Liver (tissue), 9 donors: Measurements from ENCODE around the gene CCR6. TPM values are rescaled to one million over a fixed set of nuclear protein-coding genes. Genes with fewer than 3 reads are reported as not detected.

Experiments used
- DNase-seq: peaks from one replicate; pipeline ENCODE4 v3.0.0-alpha.2; 2017; ENCODE audit warnings: low spot score
- H3K27ac ChIP-seq, 2 donors: one replicate each; pipeline ENCODE4 v1.7.0; 2013; ENCODE audit warnings: inconsistent platforms in 2 of 2, low read length in 2 of 2, control low read depth in 1 of 2, low read depth in 1 of 2, mild to moderate bottlenecking in 1 of 2
- H3K27me3 ChIP-seq, 4 donors: one replicate each; pipeline versions ENCODE4 v1.6.1 to v1.7.0; 2013; ENCODE audit warnings: low read length in 3 of 4, inconsistent platforms in 1 of 4, mild to moderate bottlenecking in 1 of 4, moderate library complexity in 1 of 4; ENCODE audit not compliant: control insufficient read depth in 4 of 4, insufficient read depth in 4 of 4
- H3K36me3 ChIP-seq, 4 donors: one replicate each; pipeline versions ENCODE4 v1.6.1 to v1.7.0; 2013; ENCODE audit warnings: low read length in 3 of 4, mild to moderate bottlenecking in 3 of 4, low read depth in 1 of 4, moderate library complexity in 1 of 4; ENCODE audit not compliant: control insufficient read depth in 4 of 4, insufficient read depth in 3 of 4
- H3K4me1 ChIP-seq, 4 donors: one replicate each; pipeline versions ENCODE4 v1.6.1 to v1.7.0; 2013; ENCODE audit warnings: low read length in 3 of 4, mild to moderate bottlenecking in 3 of 4, moderate library complexity in 1 of 4; ENCODE audit not compliant: control insufficient read depth in 4 of 4, insufficient read depth in 4 of 4
- H3K4me3 ChIP-seq, 3 donors: one replicate each; pipeline versions ENCODE4 v1.6.1 to v1.7.0; 2013; ENCODE audit warnings: low read length in 3 of 3, control low read depth in 1 of 3, low read depth in 1 of 3, mild to moderate bottlenecking in 1 of 3
- H3K9ac ChIP-seq, 2 donors: one replicate each; pipeline ENCODE4 v1.7.0; 2013; ENCODE audit warnings: low read length in 2 of 2, mild to moderate bottlenecking in 2 of 2, moderate library complexity in 2 of 2, control low read depth in 1 of 2, low read depth in 1 of 2
- H3K9me3 ChIP-seq, 4 donors: one replicate each; pipeline versions ENCODE4 v1.6.1 to v1.7.0; 2013; ENCODE audit warnings: low read length in 3 of 4; ENCODE audit not compliant: control insufficient read depth in 4 of 4
- CTCF ChIP-seq: fragments of 150-350 bp; IDR thresholded peaks from 2 replicates; pipeline ENCODE4 v1.5.1; 2017; ENCODE audit warnings: improper control_type of control experiment, low read depth, low read length; ENCODE audit not compliant: missing input control
- EGR1 ChIP-seq, 2 donors: IDR thresholded peaks; 2 replicates each; pipeline ENCODE4 v1.6.1; 2016 to 2018; ENCODE audit warnings: antibody characterized with exemption in 2 of 2, low read depth in 2 of 2
- FOXA1 ChIP-seq: IDR thresholded peaks from 2 replicates; pipeline ENCODE4 v1.6.1; 2016; ENCODE audit warnings: antibody characterized with exemption
- GABPA ChIP-seq, 2 donors: IDR thresholded peaks in 1 of 2; conservative IDR thresholded peaks in 1 of 2; 2 replicates each; pipeline ENCODE4 v1.6.1; 2016; ENCODE audit warnings: antibody characterized with exemption in 2 of 2, mild to moderate bottlenecking in 1 of 2, moderate library complexity in 1 of 2
- HNF4A ChIP-seq, 2 donors: conservative IDR thresholded peaks; 2 replicates each; pipeline ENCODE4 v1.6.1; 2016; ENCODE audit warnings: antibody characterized with exemption in 2 of 2, mild to moderate bottlenecking in 2 of 2
- HNF4G ChIP-seq: IDR thresholded peaks from 2 replicates; pipeline ENCODE4 v1.6.1; 2016; ENCODE audit warnings: antibody characterized with exemption
- JUND ChIP-seq, 2 donors: IDR thresholded peaks; 2 replicates each; pipeline ENCODE4 v1.6.1; 2016; ENCODE audit warnings: antibody characterized with exemption in 2 of 2
- MAX ChIP-seq: IDR thresholded peaks from 2 replicates; pipeline ENCODE4 v1.6.1; 2016; ENCODE audit warnings: antibody characterized with exemption
- NR2F2 ChIP-seq: IDR thresholded peaks from 2 replicates; pipeline ENCODE4 v1.6.1; 2016; ENCODE audit warnings: antibody characterized with exemption
- RAD21 ChIP-seq, 2 donors: IDR thresholded peaks; 2 replicates each; pipeline ENCODE4 v1.6.1; 2016; ENCODE audit warnings: antibody characterized with exemption in 2 of 2, mild to moderate bottlenecking in 2 of 2
- RXRA ChIP-seq, 2 donors: IDR thresholded peaks; 2 replicates each; pipeline ENCODE4 v1.6.1; 2017 to 2018; ENCODE audit warnings: antibody characterized with exemption in 2 of 2, mild to moderate bottlenecking in 1 of 2
- SP1 ChIP-seq: IDR thresholded peaks from 2 replicates; pipeline ENCODE4 v1.6.1; 2018; ENCODE audit warnings: antibody characterized with exemption, mild to moderate bottlenecking
- TAF1 ChIP-seq: conservative IDR thresholded peaks from 2 replicates; pipeline ENCODE4 v1.6.1; 2016; ENCODE audit warnings: antibody characterized with exemption, mild to moderate bottlenecking
- YY1 ChIP-seq: IDR thresholded peaks from 2 replicates; pipeline ENCODE4 v1.6.1; 2016; ENCODE audit warnings: antibody characterized with exemption, mild to moderate bottlenecking
- WGBS: extraction: QIAGEN DNeasy Blood & Tissue Kit; methylation state at CpG from one replicate; pipeline ENCODE4 v1.1.7; 2013; 5-methylcytosine and 5-hydroxymethylcytosine counted together
- polyA plus RNA-seq, 2 donors: library from polyadenylated mRNA; stranded (reverse) in 1 of 2; unstranded in 1 of 2; fragments of 200-250 nt in 1 of 2; fragments of >200 nt in 1 of 2; fragmentation: Nextera tagmentation in 1 of 2; extraction: Ambion mirVana in 1 of 2; gene quantifications; one replicate each; pipeline versions ENCODE4 v1.2.1 to v1.2.3, GENCODE V29; 2013 to 2015
- total RNA-seq, 2 donors: library from RNA; depleted of rRNA; stranded (reverse); fragments of >200 nt; gene quantifications; one replicate each; pipeline ENCODE4 v1.2.3, GENCODE V29; 2014
- TF ChIP-seq, protein P1 (sequence below): IDR thresholded peaks from 2 replicates; pipeline ENCODE4 v1.6.1; 2016; ENCODE audit warnings: antibody characterized with exemption
- TF ChIP-seq, protein P2 (sequence below): IDR thresholded peaks from 2 replicates; pipeline ENCODE4 v1.6.1; 2016; ENCODE audit warnings: antibody characterized with exemption, mild to moderate bottlenecking
- donor health status: healthy.
- donor health status: healthy.
- donor health status: healthy.
- donor health status: healthy.
- donor health status: healthy.

Gene CCR6
- total and polyA plus RNA-seq, 4 donors: 0.02 to 8.4 TPM; not detected in 2

GRCh38 chr6:167136376-167136775, 13.5 kb downstream of the CCR6 start (continued):
- TF ChIP-seq RAD21 (IDR thresholded peaks at IDR 0.05) (no peak), EGR1 (IDR thresholded peaks at IDR 0.05; ENCODE audit: low read depth in 2 of 2) (no peak), CTCF (no peak), RXRA (IDR thresholded peaks at IDR 0.05) (no peak), SP1 (no peak), HNF4A (conservative IDR thresholded peaks at IDR 0.05) (no peak)

GRCh38 chr6:167137081-167137480, 14.2 kb downstream of the CCR6 start:
- Histone ChIP-seq H3K9me3 (no peaks in the 10 kb centered on the region), H3K4me3 (no peak overlapping the region), H3K9ac (no peak overlapping the region), H3K4me1 (no peaks in the 10 kb centered on the region), H3K27me3 (no peaks in the 10 kb centered on the region), H3K27ac (no peak overlapping the region), H3K36me3 (no peaks in the 10 kb centered on the region)
- DNase-seq: no peak
- WGBS: 92% methylated on average over 10 of the region's 10 CpGs
- no peak for TF ChIP-seq EGR1 (IDR thresholded peaks at IDR 0.05; ENCODE audit: low read depth in 2 of 2)
- TF ChIP-seq, protein P1, sequence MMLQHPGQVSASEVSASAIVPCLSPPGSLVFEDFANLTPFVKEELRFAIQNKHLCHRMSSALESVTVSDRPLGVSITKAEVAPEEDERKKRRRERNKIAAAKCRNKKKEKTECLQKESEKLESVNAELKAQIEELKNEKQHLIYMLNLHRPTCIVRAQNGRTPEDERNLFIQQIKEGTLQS: no peak

- no peak overlapping the region for H3K4me3 ChIP-seq
- no peak for DNase-seq
- H3K9me3 ChIP-seq: no peaks in the 10 kb centered on the region
- no peaks in the 10 kb centered on the region for H3K4me1 ChIP-seq
- TF ChIP-seq JUND (IDR thresholded peaks at IDR 0.05) (no peak), HNF4G (no peak), NR2F2 (no peak), GABPA (IDR thresholded peaks at IDR 0.05 in 1 of 2, conservative IDR thresholded peaks at IDR 0.05 in 1 of 2) (no peak), SP1 (no peak), TAF1 (no peak), CTCF (no peak), RAD21 (IDR thresholded peaks at IDR 0.05) (no peak), YY1 (no peak)
- 77% methylated on average over 6 of the region's 6 CpGs for WGBS
- H3K27me3 ChIP-seq: no peaks in the 10 kb centered on the region
- H3K36me3 ChIP-seq: no peaks in the 10 kb centered on the region
- no peak overlapping the region for H3K27ac ChIP-seq
- no peak overlapping the region for H3K9ac ChIP-seq
Measured at GRCh38 chr6:167137881-167138280, 15.0 kb downstream of the CCR6 start.

DNA sequence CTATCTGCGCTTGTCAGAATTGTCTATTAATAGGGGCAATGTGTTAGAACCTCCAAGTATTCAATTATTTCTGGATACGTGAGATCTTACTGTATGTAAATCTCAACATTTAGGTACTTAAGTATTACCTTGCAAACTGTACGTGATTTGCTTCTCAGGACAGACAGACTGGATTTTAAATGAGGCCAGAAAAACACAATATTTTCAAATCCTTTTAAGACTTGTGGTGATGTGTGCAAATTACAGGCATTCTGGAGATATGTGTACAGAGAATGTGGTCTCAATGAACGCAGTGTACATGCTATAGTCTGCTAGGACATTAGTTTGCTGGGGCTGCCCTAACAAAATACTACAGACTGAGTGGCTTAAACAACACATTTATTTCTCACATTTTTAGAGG, 16.9 kb downstream of the CCR6 start:
- Histone ChIP-seq H3K4me1 (no peaks in the 10 kb centered on the region), H3K36me3 (no peaks in the 10 kb centered on the region), H3K9me3 (no peaks in the 10 kb centered on the region), H3K4me3 (no peak overlapping the region), H3K9ac (no peak overlapping the region), H3K27ac (no peak overlapping the region), H3K27me3 (no peaks in the 10 kb centered on the region)
- DNase-seq: no peak
- WGBS: 93% methylated on average over 4 of the region's 4 CpGs
- no peak for TF ChIP-seq SP1
- TF ChIP-seq NR2F2: no peak
- no peak for TF ChIP-seq FOXA1
- no peak for TF ChIP-seq JUND (IDR thresholded peaks at IDR 0.05)
- no peak for TF ChIP-seq HNF4G
- no peak for TF ChIP-seq RXRA (IDR thresholded peaks at IDR 0.05)
- TF ChIP-seq RAD21 (IDR thresholded peaks at IDR 0.05): no peak
- no peak for TF ChIP-seq MAX
- TF ChIP-seq, protein P2, sequence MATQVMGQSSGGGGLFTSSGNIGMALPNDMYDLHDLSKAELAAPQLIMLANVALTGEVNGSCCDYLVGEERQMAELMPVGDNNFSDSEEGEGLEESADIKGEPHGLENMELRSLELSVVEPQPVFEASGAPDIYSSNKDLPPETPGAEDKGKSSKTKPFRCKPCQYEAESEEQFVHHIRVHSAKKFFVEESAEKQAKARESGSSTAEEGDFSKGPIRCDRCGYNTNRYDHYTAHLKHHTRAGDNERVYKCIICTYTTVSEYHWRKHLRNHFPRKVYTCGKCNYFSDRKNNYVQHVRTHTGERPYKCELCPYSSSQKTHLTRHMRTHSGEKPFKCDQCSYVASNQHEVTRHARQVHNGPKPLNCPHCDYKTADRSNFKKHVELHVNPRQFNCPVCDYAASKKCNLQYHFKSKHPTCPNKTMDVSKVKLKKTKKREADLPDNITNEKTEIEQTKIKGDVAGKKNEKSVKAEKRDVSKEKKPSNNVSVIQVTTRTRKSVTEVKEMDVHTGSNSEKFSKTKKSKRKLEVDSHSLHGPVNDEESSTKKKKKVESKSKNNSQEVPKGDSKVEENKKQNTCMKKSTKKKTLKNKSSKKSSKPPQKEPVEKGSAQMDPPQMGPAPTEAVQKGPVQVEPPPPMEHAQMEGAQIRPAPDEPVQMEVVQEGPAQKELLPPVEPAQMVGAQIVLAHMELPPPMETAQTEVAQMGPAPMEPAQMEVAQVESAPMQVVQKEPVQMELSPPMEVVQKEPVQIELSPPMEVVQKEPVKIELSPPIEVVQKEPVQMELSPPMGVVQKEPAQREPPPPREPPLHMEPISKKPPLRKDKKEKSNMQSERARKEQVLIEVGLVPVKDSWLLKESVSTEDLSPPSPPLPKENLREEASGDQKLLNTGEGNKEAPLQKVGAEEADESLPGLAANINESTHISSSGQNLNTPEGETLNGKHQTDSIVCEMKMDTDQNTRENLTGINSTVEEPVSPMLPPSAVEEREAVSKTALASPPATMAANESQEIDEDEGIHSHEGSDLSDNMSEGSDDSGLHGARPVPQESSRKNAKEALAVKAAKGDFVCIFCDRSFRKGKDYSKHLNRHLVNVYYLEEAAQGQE: no peak
- TF ChIP-seq HNF4A (conservative IDR thresholded peaks at IDR 0.05): no peak
- TF ChIP-seq, protein P1: no peak
- TF ChIP-seq EGR1 (IDR thresholded peaks at IDR 0.05; ENCODE audit: low read depth in 2 of 2): no peak
